Measurements from ENCODE around the gene EPB41L5. TPM values are rescaled to one million over a fixed set of nuclear protein-coding genes. Genes with fewer than 3 reads are reported as not detected.

EPB41L5 gene
- total and polyA plus RNA-seq, 9 of the 15 experiments (the other 6 are each of a cell fraction or from before 2014, with no cell fraction given) = 2.3 to 14.1 (median 8.2) TPM

- TF ChIP-seq ESRRA (IDR thresholded peaks at IDR 0.05; ENCODE audit: borderline replicate concordance, low read depth) (peak; percentile 99), CXXC5 (CRISPR knock-in tag; IDR thresholded peaks at IDR 0.05) (peak; percentile 97), L3MBTL2 (IDR thresholded peaks at IDR 0.05) (peak; percentile 100), ZNF431 (CRISPR knock-in tag; IDR thresholded peaks at IDR 0.05) (peak; percentile 90), ZNF197 (CRISPR knock-in tag; IDR thresholded peaks at IDR 0.05; ENCODE audit: low read depth) (peak; percentile 76; the same call in 1 of the 2 replicates), POLR3G (IDR thresholded peaks at IDR 0.05; ENCODE audit: extremely low read depth, insufficient read length, insufficient replicate concordance) (no peak), PHF21A (IDR thresholded peaks at IDR 0.05; ENCODE audit: borderline replicate concordance, low read depth) (no peak), AFF4 (CRISPR knock-in tag; IDR thresholded peaks at IDR 0.05) (no peak), ZEB2 (IDR thresholded peaks at IDR 0.05) (no peak; the same call in 1 of the 2 replicates), ZNF780A (CRISPR knock-in tag; IDR thresholded peaks at IDR 0.05) (no peak), FOSL1 (tag; conservative IDR thresholded peaks at IDR 0.05) (peak; percentile 77), CREM (IDR thresholded peaks at IDR 0.05; ENCODE audit: low read depth) (peak; percentile 55), TARDBP (IDR thresholded peaks at IDR 0.05) (peak; percentile 72)
- TF ChIP-seq, protein P1, sequence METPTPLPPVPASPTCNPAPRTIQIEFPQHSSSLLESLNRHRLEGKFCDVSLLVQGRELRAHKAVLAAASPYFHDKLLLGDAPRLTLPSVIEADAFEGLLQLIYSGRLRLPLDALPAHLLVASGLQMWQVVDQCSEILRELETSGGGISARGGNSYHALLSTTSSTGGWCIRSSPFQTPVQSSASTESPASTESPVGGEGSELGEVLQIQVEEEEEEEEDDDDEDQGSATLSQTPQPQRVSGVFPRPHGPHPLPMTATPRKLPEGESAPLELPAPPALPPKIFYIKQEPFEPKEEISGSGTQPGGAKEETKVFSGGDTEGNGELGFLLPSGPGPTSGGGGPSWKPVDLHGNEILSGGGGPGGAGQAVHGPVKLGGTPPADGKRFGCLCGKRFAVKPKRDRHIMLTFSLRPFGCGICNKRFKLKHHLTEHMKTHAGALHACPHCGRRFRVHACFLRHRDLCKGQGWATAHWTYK (CRISPR knock-in tag; IDR thresholded peaks at IDR 0.05) = peak; percentile 40; the same call in 1 of the 2 replicates
- TF ChIP-seq, protein P2, sequence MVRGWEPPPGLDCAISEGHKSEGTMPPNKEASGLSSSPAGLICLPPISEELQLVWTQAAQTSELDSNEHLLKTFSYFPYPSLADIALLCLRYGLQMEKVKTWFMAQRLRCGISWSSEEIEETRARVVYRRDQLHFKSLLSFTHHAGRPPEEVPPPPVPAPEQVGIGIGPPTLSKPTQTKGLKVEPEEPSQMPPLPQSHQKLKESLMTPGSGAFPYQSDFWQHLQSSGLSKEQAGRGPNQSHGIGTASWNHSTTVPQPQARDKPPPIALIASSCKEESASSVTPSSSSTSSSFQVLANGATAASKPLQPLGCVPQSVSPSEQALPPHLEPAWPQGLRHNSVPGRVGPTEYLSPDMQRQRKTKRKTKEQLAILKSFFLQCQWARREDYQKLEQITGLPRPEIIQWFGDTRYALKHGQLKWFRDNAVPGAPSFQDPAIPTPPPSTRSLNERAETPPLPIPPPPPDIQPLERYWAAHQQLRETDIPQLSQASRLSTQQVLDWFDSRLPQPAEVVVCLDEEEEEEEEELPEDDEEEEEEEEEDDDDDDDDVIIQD (CRISPR knock-in tag; IDR thresholded peaks at IDR 0.05) = no peak
- TF ChIP-seq, protein P3, sequence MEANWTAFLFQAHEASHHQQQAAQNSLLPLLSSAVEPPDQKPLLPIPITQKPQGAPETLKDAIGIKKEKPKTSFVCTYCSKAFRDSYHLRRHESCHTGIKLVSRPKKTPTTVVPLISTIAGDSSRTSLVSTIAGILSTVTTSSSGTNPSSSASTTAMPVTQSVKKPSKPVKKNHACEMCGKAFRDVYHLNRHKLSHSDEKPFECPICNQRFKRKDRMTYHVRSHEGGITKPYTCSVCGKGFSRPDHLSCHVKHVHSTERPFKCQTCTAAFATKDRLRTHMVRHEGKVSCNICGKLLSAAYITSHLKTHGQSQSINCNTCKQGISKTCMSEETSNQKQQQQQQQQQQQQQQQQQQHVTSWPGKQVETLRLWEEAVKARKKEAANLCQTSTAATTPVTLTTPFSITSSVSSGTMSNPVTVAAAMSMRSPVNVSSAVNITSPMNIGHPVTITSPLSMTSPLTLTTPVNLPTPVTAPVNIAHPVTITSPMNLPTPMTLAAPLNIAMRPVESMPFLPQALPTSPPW (CRISPR knock-in tag; IDR thresholded peaks at IDR 0.05) = peak; percentile 81
- TF ChIP-seq, protein P4, sequence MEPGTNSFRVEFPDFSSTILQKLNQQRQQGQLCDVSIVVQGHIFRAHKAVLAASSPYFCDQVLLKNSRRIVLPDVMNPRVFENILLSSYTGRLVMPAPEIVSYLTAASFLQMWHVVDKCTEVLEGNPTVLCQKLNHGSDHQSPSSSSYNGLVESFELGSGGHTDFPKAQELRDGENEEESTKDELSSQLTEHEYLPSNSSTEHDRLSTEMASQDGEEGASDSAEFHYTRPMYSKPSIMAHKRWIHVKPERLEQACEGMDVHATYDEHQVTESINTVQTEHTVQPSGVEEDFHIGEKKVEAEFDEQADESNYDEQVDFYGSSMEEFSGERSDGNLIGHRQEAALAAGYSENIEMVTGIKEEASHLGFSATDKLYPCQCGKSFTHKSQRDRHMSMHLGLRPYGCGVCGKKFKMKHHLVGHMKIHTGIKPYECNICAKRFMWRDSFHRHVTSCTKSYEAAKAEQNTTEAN (CRISPR knock-in tag; IDR thresholded peaks at IDR 0.05) = 0 out of 2 replicates have a peak, but pooled peaks have one; percentile 19
Measured at GRCh38 chr2:120223034-120223912, 210.4 kb downstream of the EPB41L5 start, which contains the start of gene TMEM185B (continued).
